Measurements from ENCODE around the gene SDCCAG8.
"Not testable (repeated sequence)": the region's sequence is repeated elsewhere in the genome, so short reads cannot be mapped to it uniquely, and the experiment has no call there.

Gene SDCCAG8

GRCh38 chr1:243255791-243256512 lies at the start of gene SDCCAG8:
Gene SDCCAG8 (plus strand): TSS chr1:243256041. CDS start chr1:243256174, 133 bp downstream.
- in situ Hi-C loops (cut with MboI; ENCODE audit: low sequenced_read_pairs): no loop called here

DNA sequence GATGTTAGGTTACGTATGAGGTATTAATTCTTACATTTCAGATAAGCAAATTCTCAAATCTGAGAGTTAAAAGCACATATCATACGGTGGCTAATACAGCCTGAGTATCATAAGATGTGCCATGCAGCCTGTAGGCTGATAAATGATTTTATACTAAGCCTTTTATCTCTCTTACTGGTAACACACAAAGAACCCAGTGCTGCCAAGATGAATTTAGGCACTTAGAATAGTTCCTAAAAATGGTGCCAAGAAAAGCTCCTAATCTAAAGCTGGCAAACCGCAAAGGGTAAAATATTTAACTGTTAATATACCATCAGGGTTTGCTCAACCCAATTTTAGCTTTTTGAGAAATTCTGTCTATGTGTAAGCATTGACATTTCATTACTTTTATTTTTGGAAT lies 43.9 kb upstream of the SDCCAG8 start:
- in situ Hi-C loops (cut with MboI; ENCODE audit: low sequenced_read_pairs): not testable (repeated sequence)

DNA sequence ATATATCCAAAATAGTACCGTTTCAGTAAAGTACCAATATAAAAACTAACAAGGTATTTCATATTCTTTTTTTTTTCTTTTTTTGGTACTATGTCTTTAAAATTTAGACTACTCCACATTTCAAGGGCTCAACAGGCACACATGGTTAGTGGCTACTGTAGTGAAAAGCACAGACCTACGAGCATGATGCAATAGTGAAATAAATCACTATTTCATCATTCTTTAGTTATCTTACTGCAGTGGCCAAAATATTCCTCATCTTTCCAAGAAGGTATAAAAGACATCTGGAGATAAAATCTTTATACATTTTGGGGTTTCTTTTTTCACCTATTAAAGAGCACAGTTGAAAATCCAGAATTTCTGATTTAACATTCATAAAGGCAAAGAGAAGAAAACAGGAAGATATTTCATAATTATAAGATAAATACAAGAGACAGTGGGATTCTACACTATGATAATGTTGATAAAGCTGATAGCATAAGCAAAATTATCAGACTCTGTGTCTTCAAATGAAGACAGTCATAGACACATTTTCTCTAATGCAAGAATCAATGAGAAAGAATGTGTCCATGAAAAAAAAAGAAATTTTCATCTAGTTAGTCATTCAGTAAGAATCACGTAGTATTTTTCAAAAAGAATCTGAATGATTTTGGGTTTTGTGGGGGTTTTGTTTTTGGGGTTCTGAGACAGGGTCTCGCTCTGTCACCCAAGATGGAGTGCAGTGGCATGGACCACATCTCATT lies 42.6 kb upstream of the SDCCAG8 start:
- in situ Hi-C loops (cut with MboI; ENCODE audit: low sequenced_read_pairs): no loop called here

DNA sequence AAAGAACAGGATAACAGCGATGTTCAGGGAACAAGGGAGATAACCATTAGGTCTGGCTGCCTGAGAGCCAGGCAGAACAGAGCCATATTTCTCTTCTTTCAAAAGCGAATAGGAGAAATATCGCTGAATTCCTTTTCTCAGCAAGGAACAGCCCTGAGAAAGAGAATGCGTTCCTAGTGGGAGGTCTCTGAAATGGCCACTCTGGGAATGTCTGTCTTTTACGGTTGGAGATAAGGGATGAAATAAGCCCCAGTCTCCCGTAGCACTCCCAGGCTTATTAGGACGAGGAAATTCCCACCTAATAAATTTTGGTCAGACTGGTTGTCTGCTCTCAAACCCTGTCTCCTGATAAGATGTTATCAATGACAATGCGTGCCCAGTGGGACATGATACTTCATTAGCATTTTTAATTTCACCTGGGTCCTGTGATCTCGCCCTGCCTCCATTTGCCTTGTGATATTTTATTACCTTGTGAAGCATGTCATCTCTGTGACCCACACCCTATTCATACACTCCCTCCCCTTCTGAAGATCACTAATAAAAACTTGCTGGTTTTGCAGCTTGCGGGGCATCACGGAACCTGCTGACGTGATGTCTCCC lies 40.5 kb upstream of the SDCCAG8 start:
- in situ Hi-C loops (cut with MboI; ENCODE audit: low sequenced_read_pairs): not testable (repeated sequence)

GRCh38 chr1:243216741-243217140 lies 39.1 kb upstream of the SDCCAG8 start:
- in situ Hi-C loops (cut with MboI; ENCODE audit: low sequenced_read_pairs): no loop called here

DNA sequence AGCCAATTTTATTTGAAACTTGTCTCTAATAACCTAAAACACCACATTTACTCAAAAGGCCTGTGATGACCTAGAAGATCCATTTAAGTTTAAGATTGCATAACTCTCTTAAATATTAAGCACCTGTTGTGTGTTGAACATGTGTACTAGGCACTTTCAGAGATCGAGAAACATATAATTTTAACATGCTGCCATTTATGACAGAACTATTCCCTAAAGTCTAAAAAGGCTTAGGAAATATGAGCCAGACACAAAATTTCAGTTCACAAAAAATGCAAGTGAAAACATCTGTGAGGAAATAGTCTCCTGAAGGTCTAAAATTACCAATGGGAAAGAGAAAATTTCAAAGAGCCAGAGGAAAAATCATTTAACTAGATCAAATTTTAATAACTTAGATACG lies 38.5 kb upstream of the SDCCAG8 start:
- in situ Hi-C loops (cut with MboI; ENCODE audit: low sequenced_read_pairs): no loop called here

- in situ Hi-C loops (cut with MboI; ENCODE audit: low sequenced_read_pairs): no loop called here
These were observed 37.8 kb upstream of the SDCCAG8 start for GRCh38 chr1:243218059-243218458.

- in situ Hi-C loops (cut with MboI; ENCODE audit: low sequenced_read_pairs): no loop called here
These were observed 28.2 kb upstream of the SDCCAG8 start for GRCh38 chr1:243227622-243228021.

DNA sequence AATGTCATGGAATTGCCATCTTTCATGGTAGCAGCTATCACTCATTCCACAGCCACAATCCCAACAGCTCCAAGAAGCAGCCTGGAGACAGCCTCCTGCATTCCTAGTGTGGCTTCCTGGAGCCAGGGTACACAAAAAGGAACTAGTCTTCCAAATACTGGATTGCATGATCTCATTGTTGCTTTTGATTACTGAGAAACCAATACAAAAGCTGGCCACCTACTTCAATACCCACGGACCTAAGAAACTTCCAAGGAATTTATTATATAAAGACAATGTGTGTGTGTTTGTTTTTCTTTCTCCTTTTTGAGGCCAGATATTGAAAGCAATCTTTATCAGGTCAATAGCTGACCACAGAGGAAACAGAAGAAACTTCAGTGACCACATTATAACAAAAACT lies 26.3 kb upstream of the SDCCAG8 start:
- in situ Hi-C loops (cut with MboI; ENCODE audit: low sequenced_read_pairs): no loop called here

- in situ Hi-C loops (cut with MboI; ENCODE audit: low sequenced_read_pairs): no loop called here
These were observed 24.9 kb upstream of the SDCCAG8 start for GRCh38 chr1:243230914-243231313.

DNA sequence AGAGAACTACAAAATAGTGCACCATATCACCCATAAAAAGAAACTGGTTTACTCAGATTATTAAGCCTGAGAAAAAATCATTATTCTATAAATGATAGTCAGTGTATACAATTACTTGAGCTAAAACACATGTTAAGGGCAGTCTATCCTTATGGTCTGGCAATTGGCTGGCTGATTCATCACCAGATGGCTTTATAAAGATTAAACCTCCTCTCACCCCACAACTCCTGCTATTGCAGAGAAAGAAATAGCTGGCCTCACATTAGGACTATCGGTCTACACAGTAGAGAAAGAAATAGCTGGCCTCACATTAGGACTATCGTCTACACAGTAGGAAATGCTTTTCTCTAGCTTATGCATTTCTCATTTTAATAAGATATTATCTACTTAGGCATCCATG lies 21.9 kb upstream of the SDCCAG8 start:
- in situ Hi-C loops (cut with MboI; ENCODE audit: low sequenced_read_pairs): no loop called here

DNA sequence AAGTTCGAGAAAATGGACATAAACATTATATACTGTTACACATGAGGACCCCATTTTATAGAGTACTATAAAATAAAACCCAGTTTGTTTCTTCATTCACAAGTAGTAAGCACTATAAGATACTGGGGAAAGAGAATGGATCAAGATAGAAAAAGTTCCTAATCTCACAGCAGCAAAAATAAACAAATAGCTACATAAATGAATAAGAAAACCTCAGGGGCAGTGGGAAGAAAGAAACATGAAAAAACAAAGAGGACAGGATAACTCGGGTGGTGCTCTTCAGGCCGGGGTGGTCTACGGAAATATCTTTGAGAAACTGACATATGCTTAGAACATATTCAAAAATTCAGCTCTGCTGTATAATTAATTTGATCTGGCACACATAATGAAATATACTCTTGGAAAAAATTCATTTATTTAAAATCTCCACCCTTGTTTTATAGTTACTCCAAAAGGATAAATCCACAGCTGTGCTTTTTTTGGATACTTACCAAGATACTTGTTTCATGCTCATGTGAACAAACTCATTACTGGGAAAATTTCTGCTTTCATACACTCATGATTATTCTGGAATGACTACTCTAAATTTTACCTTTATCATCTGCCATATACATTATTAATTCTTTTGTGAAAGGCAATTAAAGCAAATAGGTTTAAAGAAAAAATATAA lies 20.7 kb upstream of the SDCCAG8 start:
- in situ Hi-C loops (cut with MboI; ENCODE audit: low sequenced_read_pairs): no loop called here

DNA sequence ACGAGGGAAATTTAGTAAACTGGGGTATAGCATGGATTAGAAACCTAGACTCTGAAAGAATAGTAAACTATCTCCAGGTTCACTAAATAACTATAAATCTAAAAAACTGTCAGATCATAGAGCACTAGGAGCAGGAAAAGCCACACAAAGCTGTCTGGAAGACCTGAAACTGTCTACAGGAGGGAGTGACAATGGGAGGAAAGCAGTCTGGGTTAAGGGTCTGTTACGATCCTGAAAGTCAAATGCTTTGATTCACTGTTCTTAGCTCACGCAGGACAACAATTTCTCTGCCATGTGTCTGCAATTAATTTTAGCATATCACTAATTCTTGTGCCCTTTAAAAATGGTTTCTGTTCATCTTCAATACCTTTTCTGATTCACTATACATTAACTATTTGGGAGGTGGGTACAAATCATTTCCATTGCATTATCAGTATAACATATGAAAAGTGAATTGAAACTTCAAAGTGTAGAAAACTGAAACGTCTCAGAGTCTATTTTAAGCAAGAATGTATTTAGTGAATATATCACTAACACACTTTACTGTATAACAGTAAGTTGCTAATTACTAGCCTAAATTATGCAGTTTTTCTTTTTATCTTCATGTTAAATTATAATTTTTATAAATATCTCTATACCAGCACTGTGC lies 19.1 kb upstream of the SDCCAG8 start:
- in situ Hi-C loops (cut with MboI; ENCODE audit: low sequenced_read_pairs): no loop called here

- in situ Hi-C loops (cut with MboI; ENCODE audit: low sequenced_read_pairs): no loop called here
These were observed 11.4 kb upstream of the SDCCAG8 start for GRCh38 chr1:243244432-243244841.

DNA sequence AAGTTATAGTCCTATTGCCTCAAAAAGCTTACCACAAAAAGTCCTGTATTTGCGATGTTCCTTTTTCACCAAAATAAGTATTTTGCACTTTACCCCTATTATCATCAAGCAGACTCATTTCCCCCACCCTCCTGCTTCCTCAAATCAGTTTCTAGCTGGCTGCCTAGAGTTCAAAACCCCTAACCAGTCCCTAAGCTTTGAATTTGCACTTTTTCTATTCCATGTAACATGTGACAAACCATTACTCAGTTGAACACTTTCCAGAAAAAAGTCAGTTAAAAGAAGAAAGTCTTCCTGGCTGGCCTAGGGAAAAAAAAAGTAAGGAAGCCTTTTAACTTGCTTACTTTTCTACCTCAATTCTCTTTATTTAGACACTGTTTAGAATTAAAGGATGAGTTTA lies 8.9 kb upstream of the SDCCAG8 start:
- in situ Hi-C loops (cut with MboI; ENCODE audit: low sequenced_read_pairs): no loop called here

DNA sequence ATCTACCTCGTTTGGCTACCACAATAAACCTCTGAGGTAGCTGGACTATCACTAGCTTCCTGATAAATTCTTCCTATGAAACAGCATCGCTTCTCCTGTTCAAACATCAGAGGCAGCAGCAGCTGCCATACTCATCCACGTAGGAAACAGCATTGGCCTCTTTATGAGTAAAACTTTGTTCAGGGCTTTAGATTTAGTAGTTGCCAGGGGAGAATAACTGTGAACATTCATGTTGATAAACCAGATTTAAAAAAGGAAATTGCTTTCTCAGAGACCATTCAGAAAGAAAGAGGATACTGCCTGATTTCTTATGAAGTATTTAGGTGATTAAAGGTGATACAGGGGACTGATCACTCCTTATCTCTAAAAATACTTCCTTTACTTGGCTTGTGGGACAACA lies 7.9 kb upstream of the SDCCAG8 start:
- in situ Hi-C loops (cut with MboI; ENCODE audit: low sequenced_read_pairs): no loop called here

DNA sequence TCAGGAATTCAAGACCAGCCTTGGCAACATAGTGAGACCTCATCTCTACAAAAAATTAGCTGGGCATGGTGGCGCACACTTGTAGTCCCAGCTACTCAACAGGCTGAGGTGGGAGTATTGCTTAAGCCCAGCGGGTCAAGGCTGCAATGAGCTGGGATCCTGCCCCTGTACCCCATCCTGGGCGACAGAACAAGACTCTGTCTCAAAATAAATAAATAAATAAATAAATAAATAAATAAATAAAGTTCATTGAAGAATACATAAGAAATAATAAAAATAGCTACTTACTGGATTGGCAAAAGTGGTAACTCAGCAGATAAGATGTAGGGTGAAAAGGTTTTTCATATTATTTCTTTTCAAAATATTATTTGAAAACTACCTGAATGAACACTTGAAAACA lies 6.6 kb upstream of the SDCCAG8 start:
- in situ Hi-C loops (cut with MboI; ENCODE audit: low sequenced_read_pairs): no loop called here

- in situ Hi-C loops (cut with MboI; ENCODE audit: low sequenced_read_pairs): no loop called here
These were observed 5.7 kb upstream of the SDCCAG8 start for GRCh38 chr1:243250102-243250501.

DNA sequence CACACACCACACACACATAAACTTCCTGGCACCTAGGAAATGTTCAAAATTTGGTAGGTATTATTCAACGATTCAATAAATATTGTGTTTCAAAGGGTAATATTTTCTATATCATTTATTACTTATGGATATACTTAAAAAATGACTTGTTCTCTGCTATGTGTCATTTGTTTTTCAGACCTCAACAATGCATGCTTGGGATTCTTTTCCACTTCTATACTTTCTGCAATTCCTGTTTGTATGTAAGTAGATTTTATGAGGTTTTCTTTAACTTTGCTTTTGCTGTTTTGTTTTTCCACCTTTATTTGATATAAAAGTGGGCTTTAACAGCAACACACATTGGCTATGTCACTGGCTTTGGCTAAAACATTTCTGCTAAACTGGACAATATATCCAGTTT lies 4.3 kb upstream of the SDCCAG8 start:
- in situ Hi-C loops (cut with MboI; ENCODE audit: low sequenced_read_pairs): no loop called here

DNA sequence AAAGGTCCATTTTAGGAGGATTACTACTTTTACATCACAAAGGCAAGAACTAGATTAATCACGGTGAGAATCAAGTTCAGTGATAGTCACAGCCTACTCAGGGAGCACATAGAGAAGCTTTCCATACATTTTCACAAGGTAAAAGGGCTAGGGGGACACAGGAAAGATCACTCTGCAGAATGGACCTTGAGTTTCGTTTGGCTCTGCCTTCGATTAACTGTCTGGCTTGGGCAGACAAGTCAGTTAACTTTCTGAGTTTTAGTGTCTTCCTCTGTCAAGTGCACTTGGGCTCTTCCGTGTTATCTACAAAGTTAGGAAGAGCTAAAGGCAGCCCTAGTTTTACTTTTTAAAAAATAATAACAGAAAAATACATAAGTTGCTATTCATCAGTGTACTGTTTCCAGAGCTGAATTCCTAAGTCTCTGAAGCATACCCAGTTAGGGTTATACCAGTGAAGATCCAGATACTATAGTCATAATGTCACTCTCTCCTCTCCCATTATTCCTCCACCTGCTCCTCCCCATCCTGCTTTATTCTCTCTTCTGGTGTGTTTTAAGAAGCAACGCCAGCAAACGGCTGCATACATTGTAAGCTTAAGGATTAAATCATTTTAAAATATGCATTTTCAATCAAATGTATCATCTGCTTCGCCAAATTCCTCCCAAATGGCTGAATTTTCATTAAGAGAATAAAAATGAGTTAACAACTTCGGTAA lies 2.5 kb upstream of the SDCCAG8 start:
- in situ Hi-C loops (cut with MboI; ENCODE audit: low sequenced_read_pairs): no loop called here

- in situ Hi-C loops (cut with MboI; ENCODE audit: low sequenced_read_pairs): no loop called here
These were observed 2.0 kb upstream of the SDCCAG8 start for GRCh38 chr1:243253926-243254232.
